HepG2 (cell line): ENCODE results near the gene FEV. TPM values are rescaled to one million over a fixed set of nuclear protein-coding genes. Genes with fewer than 3 reads are reported as not detected.
A peak's percentile ranks its signal among the peaks of the same experiment; 100 is the strongest.

Source experiments
- AHDC1 ChIP-seq: sonication (generic); formaldehyde crosslinking; IDR thresholded peaks from 2 replicates; pipeline ENCODE4 v1.5.1; 2020; ENCODE audit warnings: mild to moderate bottlenecking, missing genetic modification reagents, borderline replicate concordance
- GTF3A ChIP-seq: sonication (generic); formaldehyde crosslinking; conservative IDR thresholded peaks from 2 replicates; pipeline ENCODE4 v1.4.0; 2020; ENCODE audit warnings: mild to moderate bottlenecking, missing genetic modification reagents
- HMG20A ChIP-seq: IDR thresholded peaks from 2 replicates; pipeline ENCODE4 v1.6.1; 2016; ENCODE audit warnings: borderline replicate concordance
- MAF1 ChIP-seq: sonication (generic); formaldehyde crosslinking; IDR thresholded peaks from 2 replicates; pipeline ENCODE4 v1.5.0; 2020; ENCODE audit warnings: missing genetic modification reagents, borderline replicate concordance
- MAX ChIP-seq: IDR thresholded peaks from 2 replicates; pipeline ENCODE4 v1.6.1; 2012; ENCODE audit warnings: inconsistent platforms
- NR3C1 ChIP-seq: sonication (generic); formaldehyde crosslinking; IDR thresholded peaks from 2 replicates; pipeline ENCODE4 v1.4.0; 2020; ENCODE audit warnings: missing genetic modification reagents
- PATZ1 ChIP-seq: sonication (generic); formaldehyde crosslinking; IDR thresholded peaks from 2 replicates; pipeline ENCODE4 v1.4.0; 2020; ENCODE audit warnings: missing genetic modification reagents
- PPARG ChIP-seq: conservative IDR thresholded peaks from 2 replicates; pipeline ENCODE4 v1.6.1; 2016; ENCODE audit warnings: missing biosample characterization, missing genetic modification reagents
- RBAK ChIP-seq: sonication (generic); formaldehyde crosslinking; IDR thresholded peaks from 2 replicates; pipeline ENCODE4 v1.5.1; 2020; ENCODE audit warnings: mild to moderate bottlenecking, missing genetic modification reagents
- SMC3 ChIP-seq: IDR thresholded peaks from 2 replicates; pipeline ENCODE4 v1.6.1; 2011; ENCODE audit warnings: low read length, improper control_type of control experiment
- SMYD3 ChIP-seq: sonication (generic); formaldehyde crosslinking; IDR thresholded peaks from 2 replicates; pipeline ENCODE4 v1.8.1; 2023; ENCODE audit warnings: mild to moderate bottlenecking, missing genetic modification reagents
- SOX6 ChIP-seq, 2 experiments: fragments of 450-650 bp in 1 of 2; sonication (generic) in 1 of 2; formaldehyde crosslinking in 1 of 2; IDR thresholded peaks; 2 replicates each; pipeline versions ENCODE4 v1.4.0 to v1.6.1; 2017 to 2020; ENCODE audit warnings: antibody characterized with exemption in 1 of 2, mild to moderate bottlenecking in 1 of 2, missing genetic modification reagents in 1 of 2
- SP2 ChIP-seq: sonication (generic); formaldehyde crosslinking; IDR thresholded peaks from 2 replicates; pipeline ENCODE4 v1.5.1; 2020; ENCODE audit warnings: mild to moderate bottlenecking, missing genetic modification reagents
- THRA ChIP-seq: sonication (generic); formaldehyde crosslinking; IDR thresholded peaks from 2 replicates; pipeline ENCODE4 v1.4.0; 2020; ENCODE audit warnings: missing genetic modification reagents, borderline replicate concordance
- ZBTB33 ChIP-seq: sonication (generic); formaldehyde crosslinking; IDR thresholded peaks from 2 replicates; pipeline ENCODE4 v1.4.0; 2020; ENCODE audit warnings: missing genetic modification reagents
- ZNF10 ChIP-seq: sonication (generic); formaldehyde crosslinking; IDR thresholded peaks from 2 replicates; pipeline ENCODE4 v1.4.0; 2020; ENCODE audit warnings: mild to moderate bottlenecking, low read depth, missing genetic modification reagents, borderline replicate concordance
- ZNF451 ChIP-seq: sonication (generic); formaldehyde crosslinking; IDR thresholded peaks from 2 replicates; pipeline ENCODE4 v1.5.0; 2020; ENCODE audit warnings: mild to moderate bottlenecking, missing genetic modification reagents
- ZNF558 ChIP-seq: sonication (generic); formaldehyde crosslinking; IDR thresholded peaks from 2 replicates; pipeline ENCODE4 v1.9.0; 2022; ENCODE audit warnings: mild to moderate bottlenecking, missing genetic modification reagents, borderline replicate concordance
- polyA plus RNA-seq, 8 experiments: library from polyadenylated mRNA; depleted of rRNA in 3 of 8; stranded (reverse) in 7 of 8; unstranded in 1 of 8; fragments of >200 nt; fragmentation: Illumina TruSeq in 4 of 8; extraction: Trizol in 4 of 8; gene quantifications; 2 replicates each; pipeline versions ENCODE4 v1.2.1 to v1.2.3, GENCODE V29; 2011 to 2016; ENCODE audit warnings: low read depth in 4 of 8, missing spikeins in 1 of 8, mixed read lengths in 1 of 8; ENCODE audit not compliant: insufficient read depth in 1 of 8
- total RNA-seq, 5 experiments: library from RNA; depleted of rRNA; stranded (reverse); fragments of >200 nt; fragmentation: Illumina TruSeq; extraction: Trizol; gene quantifications; 2 replicates each; pipeline ENCODE4 v1.2.3, GENCODE V29; 2016; ENCODE audit warnings: low read depth in 1 of 5

The FEV gene
- total and polyA plus RNA-seq, 2 of the 13 experiments (the other 11 are each of a cell fraction or from before 2014, with no cell fraction given): not detected

GRCh38 chr2:218995972-218996711, 11.2 kb upstream of the FEV start (continued):
- TF ChIP-seq ZBTB33 (CRISPR knock-in tag) (no peak; the same call in 1 of the 2 replicates), NR3C1 (CRISPR knock-in tag) (no peak), ZNF558 (no peak), HMG20A (CRISPR knock-in tag) (no peak), SMYD3 (CRISPR knock-in tag) (no peak), ZNF451 (no peak), ZNF10 (CRISPR knock-in tag) (no peak), SMC3 (peak; percentile 56; the same call in 1 of the 2 replicates), PATZ1 (CRISPR knock-in tag) (peak; percentile 97), MAF1 (CRISPR knock-in tag) (no peak), RBAK (CRISPR knock-in tag) (no peak), PPARG (CRISPR knock-in tag) (0 out of 2 replicates have a peak, but pooled peaks have one; percentile 26), SOX6 (IDR thresholded peaks at IDR 0.05) (no peak), SOX6 (CRISPR knock-in tag; IDR thresholded peaks at IDR 0.05) (peak; percentile 28; the same call in 1 of the 2 replicates), GTF3A (CRISPR knock-in tag) (no peak), MAX (no peak; the same call in 1 of the 2 replicates), THRA (CRISPR knock-in tag) (peak; percentile 51; the same call in 1 of the 2 replicates), SP2 (CRISPR knock-in tag) (no peak), AHDC1 (CRISPR knock-in tag) (no peak)
